Fibroblast of mammary gland (primary cell): ENCODE results near the gene HSD17B4.
"Not testable (repeated sequence)": the region's sequence is repeated elsewhere in the genome, so short reads cannot be mapped to it uniquely, and the experiment has no call there.

Source experiments
- DNase-seq: peaks from one replicate; pipeline ENCODE4 v3.0.0-alpha.2; 2010; ENCODE audit warnings: low read depth
- H3K4me3 ChIP-seq: 2 replicates; pipeline ENCODE4 v1.5.1; 2011; ENCODE audit warnings: low read depth, mild to moderate bottlenecking, low read length, moderate library complexity; ENCODE audit not compliant: control insufficient read depth
- TF ChIP-seq, protein P1 (sequence below): conservative IDR thresholded peaks from 2 replicates; pipeline ENCODE4 v1.5.1; 2011; ENCODE audit warnings: low read depth, low read length, inconsistent platforms; ENCODE audit not compliant: control insufficient read depth, insufficient read depth

Gene HSD17B4

DNA sequence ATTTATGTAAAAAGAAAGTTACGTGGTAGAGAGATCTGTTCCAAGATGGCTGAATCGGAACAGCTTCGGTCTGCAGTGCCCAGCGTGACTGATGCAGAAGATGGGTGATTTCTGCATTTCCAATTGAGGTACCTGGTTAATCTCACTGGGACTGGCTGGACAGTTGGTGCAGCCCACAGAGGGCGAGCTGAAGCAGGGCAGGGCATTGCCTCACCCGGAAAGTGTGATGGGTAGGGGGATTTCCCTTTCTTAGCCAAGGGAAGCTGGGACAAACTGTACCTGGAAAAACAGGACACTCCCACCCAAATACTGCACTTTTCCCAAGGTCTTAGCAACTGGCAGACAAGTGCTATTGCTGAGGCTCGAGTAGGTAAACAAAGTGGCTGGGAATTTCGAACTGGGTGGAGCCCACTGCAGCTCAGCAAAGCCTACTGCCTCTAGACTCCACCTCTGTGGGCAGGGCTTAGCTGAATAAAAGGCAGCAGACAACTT lies 13.1 kb upstream of the HSD17B4 start:
- DNase-seq: no peak
- TF ChIP-seq, protein P1, sequence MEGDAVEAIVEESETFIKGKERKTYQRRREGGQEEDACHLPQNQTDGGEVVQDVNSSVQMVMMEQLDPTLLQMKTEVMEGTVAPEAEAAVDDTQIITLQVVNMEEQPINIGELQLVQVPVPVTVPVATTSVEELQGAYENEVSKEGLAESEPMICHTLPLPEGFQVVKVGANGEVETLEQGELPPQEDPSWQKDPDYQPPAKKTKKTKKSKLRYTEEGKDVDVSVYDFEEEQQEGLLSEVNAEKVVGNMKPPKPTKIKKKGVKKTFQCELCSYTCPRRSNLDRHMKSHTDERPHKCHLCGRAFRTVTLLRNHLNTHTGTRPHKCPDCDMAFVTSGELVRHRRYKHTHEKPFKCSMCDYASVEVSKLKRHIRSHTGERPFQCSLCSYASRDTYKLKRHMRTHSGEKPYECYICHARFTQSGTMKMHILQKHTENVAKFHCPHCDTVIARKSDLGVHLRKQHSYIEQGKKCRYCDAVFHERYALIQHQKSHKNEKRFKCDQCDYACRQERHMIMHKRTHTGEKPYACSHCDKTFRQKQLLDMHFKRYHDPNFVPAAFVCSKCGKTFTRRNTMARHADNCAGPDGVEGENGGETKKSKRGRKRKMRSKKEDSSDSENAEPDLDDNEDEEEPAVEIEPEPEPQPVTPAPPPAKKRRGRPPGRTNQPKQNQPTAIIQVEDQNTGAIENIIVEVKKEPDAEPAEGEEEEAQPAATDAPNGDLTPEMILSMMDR: no peak
- no peak overlapping the region for H3K4me3 ChIP-seq

DNA sequence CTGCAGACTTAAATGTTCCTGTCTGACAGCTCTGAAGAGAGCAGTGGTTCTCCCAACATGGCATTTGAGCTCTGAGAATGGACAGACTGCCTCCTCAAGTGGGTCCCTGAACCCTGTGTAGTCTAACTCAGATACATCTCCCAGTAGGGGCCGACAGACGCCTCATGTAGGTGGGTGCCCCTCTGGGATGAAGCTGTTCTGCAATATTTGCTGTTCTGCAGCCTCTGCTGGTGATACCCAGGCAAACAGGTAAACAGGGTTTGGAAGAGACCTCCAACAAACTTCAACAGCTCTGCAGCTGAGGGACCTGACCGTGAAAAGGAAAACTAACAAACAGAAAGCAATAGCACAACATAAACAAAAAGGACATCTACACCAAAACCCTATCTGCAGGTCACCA lies 12.7 kb upstream of the HSD17B4 start:
- not testable (repeated sequence) for H3K4me3 ChIP-seq, DNase-seq

DNA sequence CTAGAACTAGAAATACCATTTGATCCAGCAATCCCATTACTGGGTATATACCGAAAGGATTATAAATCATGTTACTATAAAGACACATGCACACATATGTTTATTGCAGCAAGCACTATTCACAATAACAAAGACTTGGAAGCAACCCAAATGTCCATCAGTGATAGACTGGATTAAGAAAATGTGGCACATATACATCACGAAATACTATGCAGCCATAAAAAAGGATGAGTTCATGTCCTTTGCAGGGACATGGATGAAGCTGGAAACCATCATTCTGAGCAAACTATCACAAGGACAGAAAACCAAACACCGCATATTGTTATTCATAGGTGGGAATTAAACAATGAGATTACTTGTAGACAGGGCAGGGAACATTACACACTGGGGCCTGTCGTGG lies 7.7 kb upstream of the HSD17B4 start:
- not testable (repeated sequence) for DNase-seq, H3K4me3 ChIP-seq

DNA sequence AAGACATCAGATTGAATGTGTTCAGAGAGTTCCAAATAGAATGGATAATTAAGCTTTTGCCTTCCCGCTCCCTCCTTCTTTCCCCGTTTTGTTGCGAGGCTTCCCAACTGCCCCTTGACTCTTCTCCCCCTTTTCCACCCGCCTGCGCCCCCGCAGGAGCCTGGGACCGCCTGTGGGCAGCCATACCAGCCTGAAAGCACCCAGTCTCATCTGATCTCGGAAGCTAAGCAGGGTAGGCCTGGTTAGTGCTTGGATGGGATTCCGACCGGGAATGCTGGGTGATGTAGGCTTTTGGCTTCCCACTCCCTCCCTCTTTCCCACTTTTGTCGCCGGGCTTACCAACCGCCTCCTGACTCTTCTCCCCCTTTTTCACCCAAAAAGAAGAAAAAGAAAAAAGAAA lies 6.8 kb upstream of the HSD17B4 start:
- no peak for DNase-seq
- TF ChIP-seq, protein P1: no peak
- H3K4me3 ChIP-seq: no peak overlapping the region

DNA sequence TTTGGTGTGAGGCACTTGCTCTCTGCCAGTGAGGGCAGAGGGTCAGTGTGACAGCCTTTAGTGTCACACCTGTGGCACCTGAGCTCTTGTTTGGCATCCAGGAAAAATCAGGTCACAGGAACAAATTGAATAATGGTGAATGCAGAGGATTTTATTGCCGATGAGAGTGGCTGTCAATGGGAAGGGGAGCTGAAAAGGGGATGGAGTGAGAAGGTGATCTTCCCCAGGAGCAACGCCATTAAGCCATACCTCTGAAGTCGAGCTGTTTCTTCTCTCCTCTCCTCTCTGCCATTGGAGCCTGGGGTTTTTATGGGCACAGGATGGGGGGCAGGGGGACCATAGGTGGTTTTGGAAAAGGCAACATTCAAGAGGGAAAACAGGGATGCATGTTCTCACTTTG lies 2.4 kb upstream of the HSD17B4 start:
- TF ChIP-seq, protein P1: no peak
- DNase-seq: no peak

DNA sequence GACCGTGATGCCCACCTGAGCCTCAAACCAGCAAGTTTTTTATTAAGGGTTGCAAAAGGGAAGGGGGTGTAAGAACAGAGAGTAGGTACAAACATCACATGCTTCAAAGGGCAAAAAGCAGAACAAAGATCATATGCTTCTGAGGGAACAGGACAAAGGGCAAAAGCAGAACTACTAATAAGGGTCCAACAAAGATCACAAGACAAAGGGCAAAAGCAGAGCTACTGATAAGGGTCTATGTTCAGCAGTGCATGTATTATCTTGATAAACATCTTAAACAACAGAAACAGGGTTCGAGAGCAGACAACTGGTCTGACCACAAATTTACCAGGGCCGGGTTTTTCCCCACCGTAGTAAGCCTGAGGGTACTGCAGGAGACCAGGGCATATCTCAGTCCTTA lies 1.7 kb upstream of the HSD17B4 start:
- not testable (repeated sequence) for H3K4me3 ChIP-seq, DNase-seq

More for the DNA sequence above, 2.4 kb upstream of the HSD17B4 start:
- H3K4me3 ChIP-seq: no peak overlapping the region

DNA sequence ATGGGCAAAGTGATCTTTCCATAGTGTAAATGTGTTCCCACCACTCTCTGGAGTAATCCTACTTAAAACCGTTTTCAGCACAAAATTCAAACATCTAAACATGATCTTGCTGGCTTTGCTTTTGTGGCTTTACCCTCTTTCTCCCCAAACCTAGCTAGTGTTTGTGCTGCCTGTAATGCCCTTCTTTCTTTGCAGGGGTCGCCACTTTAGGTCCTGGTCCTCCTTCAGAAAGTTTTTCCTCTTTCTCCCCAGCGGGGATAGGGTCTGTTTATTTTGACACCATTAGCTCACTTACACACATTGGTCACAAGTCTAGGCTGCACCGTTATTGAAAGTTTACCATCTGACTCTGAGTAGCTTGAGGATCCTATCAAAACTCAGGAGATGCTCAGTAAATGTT lies 736 bp upstream of the HSD17B4 start:
- TF ChIP-seq, protein P1: no peak
- no peak overlapping the region for H3K4me3 ChIP-seq
- no peak for DNase-seq

DNA sequence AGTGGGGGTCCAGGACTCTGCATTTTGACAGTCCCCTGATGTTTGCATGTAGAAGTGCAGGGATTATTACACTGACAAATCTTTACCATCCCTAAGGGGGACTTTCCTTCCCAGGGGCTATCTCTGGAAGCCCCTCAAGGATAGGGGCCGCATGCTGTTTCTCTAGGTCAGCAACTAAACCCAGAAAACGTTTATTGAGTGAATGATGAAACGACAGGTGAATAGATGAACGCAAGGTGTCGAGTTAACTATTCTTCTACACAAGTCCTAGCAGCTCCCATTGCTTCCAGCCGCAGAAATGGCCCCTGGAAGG lies 281 bp upstream of the HSD17B4 start:
- H3K4me3 ChIP-seq: peak overlapping the region; percentile 94
- no peak for DNase-seq
- TF ChIP-seq, protein P1: no peak

DNA sequence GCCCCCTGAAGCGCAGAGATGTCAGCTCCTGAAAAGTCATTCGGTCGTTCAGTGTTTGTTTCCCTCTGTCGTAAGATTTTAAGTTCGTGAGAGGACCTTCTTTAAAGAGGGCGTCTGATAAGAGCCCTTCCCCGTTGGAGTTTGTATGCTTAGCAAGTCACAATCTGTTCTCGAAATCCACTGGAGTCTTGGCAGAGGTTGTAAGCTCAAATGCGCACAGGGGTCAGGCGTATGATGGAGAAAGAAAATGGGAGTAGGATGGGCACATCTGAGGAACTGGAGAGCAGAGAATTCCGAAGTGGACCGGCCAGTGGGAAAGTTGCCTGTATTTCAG lies 710 bp downstream of the HSD17B4 start:
- peak overlapping the region; percentile 94 for H3K4me3 ChIP-seq
- TF ChIP-seq, protein P1: no peak
- DNase-seq: peak; percentile 44
